Peyer's patch (tissue), 4 donors: ENCODE measurements around the gene CD81. TPM values are rescaled to one million over a fixed set of nuclear protein-coding genes. Genes with fewer than 3 reads are reported as not detected.

Experiments
- DNase-seq, 3 donors: peaks; one replicate each; pipeline ENCODE4 v3.0.0-alpha.2; 2017 to 2019
- H3K27ac ChIP-seq, 4 donors: fragments of 200-600 bp; sonication (generic); one replicate each; pipeline ENCODE4 v1.5.1; 2016 to 2019
- H3K27me3 ChIP-seq, 2 donors: fragments of 200-600 bp; sonication (generic); one replicate each; pipeline ENCODE4 v1.5.1; 2019
- H3K36me3 ChIP-seq, 3 donors: fragments of 200-600 bp; sonication (generic); one replicate each; pipeline ENCODE4 v1.5.1; 2016 to 2019
- H3K4me1 ChIP-seq, 4 donors: fragments of 200-600 bp; sonication (generic); one replicate each; pipeline ENCODE4 v1.5.1; 2016 to 2019
- H3K4me3 ChIP-seq, 4 donors: fragments of 200-600 bp; sonication (generic); 1 replicate in 3 of 4; 2 replicates in 1 of 4; pipeline ENCODE4 v1.5.1; 2016 to 2019; ENCODE audit warnings: mild to moderate bottlenecking in 1 of 4
- H3K9me3 ChIP-seq, 4 donors: fragments of 200-600 bp; sonication (generic); one replicate each; pipeline ENCODE4 v1.5.1; 2016 to 2019; ENCODE audit warnings: mild to moderate bottlenecking in 1 of 4
- POLR2A ChIP-seq, 2 donors: fragments of 450-650 bp; IDR thresholded peaks; one replicate each; pipeline ENCODE4 v1.5.1; 2017; ENCODE audit warnings: antibody characterized with exemption in 2 of 2, mild to moderate bottlenecking in 2 of 2, moderate library complexity in 2 of 2
- total RNA-seq, 4 donors: library from RNA; depleted of rRNA; stranded (reverse); fragments of >200 nt; gene quantifications; one replicate each; pipeline ENCODE4 v1.1.0, GENCODE V29; 2016
- TF ChIP-seq, protein P1 (sequence below), 6 experiments: fragments of 450-650 bp in 4 of 6; fragments of 200-600 bp in 2 of 6; sonication (generic) in 1 of 6; IDR thresholded peaks; one replicate each; pipeline ENCODE4 v1.5.1; 2017 to 2019; ENCODE audit warnings: antibody characterized with exemption in 6 of 6, mild to moderate bottlenecking in 3 of 6, moderate library complexity in 1 of 6

CD81 gene
- total RNA-seq, 4 donors from 2014 or later = 49.2 to 124 (median 100) TPM

DNA sequence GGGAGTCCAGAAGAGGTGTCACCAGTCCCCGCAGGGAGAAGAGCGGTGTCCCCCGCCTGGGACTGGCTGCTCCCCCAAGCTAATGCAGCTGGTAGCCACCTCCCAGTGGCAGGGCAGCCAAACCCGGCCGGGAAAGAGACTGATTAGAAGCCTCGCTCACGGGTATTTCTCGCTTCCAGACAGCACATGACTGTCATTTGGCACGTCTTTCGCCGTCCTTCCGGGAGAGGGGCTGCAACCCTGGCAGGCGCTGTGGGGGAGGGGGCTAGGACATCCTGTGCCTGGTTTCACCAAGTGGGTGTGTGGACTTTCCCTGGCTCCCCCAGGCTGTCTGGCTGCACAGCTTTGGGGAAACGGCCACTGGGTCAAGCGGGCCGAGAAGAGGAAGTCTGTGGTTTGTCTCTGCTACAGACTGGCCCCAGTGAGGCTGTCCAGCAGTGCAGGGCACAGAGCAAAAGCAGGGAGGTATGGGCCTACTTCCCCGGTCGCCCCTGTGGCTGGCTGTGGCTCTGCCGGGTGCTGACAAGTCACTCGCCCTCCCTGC lies 3.8 kb downstream of the CD81 start:
- Histone ChIP-seq H3K27ac (peak overlapping the region; percentile 87 to 97 (median 94)), H3K9me3 (no peaks in the 10 kb centered on the region), H3K27me3 (no peaks in the 10 kb centered on the region), H3K4me1 (peaks cover 0 to 78% (median 60%) of the 10 kb centered on the region in 4 donors), H3K4me3 (peak overlapping the region in 3 of 4 donors; percentile 20 to 31 (median 22)), H3K36me3 (no peaks in the 10 kb centered on the region)
- TF ChIP-seq POLR2A (IDR thresholded peaks at IDR 0.05) = no peak
- TF ChIP-seq, protein P1, sequence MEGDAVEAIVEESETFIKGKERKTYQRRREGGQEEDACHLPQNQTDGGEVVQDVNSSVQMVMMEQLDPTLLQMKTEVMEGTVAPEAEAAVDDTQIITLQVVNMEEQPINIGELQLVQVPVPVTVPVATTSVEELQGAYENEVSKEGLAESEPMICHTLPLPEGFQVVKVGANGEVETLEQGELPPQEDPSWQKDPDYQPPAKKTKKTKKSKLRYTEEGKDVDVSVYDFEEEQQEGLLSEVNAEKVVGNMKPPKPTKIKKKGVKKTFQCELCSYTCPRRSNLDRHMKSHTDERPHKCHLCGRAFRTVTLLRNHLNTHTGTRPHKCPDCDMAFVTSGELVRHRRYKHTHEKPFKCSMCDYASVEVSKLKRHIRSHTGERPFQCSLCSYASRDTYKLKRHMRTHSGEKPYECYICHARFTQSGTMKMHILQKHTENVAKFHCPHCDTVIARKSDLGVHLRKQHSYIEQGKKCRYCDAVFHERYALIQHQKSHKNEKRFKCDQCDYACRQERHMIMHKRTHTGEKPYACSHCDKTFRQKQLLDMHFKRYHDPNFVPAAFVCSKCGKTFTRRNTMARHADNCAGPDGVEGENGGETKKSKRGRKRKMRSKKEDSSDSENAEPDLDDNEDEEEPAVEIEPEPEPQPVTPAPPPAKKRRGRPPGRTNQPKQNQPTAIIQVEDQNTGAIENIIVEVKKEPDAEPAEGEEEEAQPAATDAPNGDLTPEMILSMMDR (IDR thresholded peaks at IDR 0.05) = no peak
- peak in 2 of 3 donors; percentile 64 to 82 for DNase-seq

DNA sequence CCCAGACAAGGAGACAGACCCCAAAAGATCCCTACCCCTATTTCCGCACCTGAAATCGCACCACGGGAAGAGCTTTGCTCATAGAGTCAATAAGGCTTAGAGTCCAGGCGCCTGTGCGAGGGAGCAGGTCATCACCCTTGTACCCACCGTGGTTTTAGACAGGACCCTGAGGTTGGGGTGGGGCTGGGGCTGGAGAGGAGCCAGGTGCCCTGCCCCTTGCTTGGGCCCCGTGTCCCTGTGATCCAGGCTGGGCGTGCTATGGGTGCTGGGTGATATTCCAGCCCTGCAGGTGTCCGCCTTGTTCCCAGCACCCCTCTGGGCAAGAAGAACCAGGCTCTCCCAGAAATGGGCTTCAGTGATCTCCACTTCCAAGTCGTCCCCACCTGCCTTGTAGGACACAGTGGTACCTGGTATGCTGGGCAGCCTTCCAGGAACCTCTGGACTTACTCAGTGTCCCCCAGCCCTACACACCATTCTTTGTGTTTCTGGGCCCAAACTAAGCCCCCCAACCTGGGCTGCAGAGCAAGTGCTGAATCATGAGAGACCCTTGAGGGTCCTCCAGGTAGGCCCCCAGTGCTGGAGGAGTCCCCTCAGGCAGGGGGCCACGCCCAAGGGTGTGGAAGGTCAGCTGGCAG lies 4.5 kb downstream of the CD81 start:
- peak overlapping the region; percentile 87 to 97 (median 94) for H3K27ac ChIP-seq
- peaks cover 0 to 83% (median 66%) of the 10 kb centered on the region in 4 donors for H3K4me1 ChIP-seq
- no peaks in the 10 kb centered on the region for H3K27me3 ChIP-seq
- H3K9me3 ChIP-seq = no peaks in the 10 kb centered on the region
- H3K4me3 ChIP-seq = no peak overlapping the region
- TF ChIP-seq, protein P1 (IDR thresholded peaks at IDR 0.05) = no peak
- TF ChIP-seq POLR2A (IDR thresholded peaks at IDR 0.05) = no peak
- no peaks in the 10 kb centered on the region for H3K36me3 ChIP-seq
- DNase-seq = peak in 1 of 3 donors; percentile 47

DNA sequence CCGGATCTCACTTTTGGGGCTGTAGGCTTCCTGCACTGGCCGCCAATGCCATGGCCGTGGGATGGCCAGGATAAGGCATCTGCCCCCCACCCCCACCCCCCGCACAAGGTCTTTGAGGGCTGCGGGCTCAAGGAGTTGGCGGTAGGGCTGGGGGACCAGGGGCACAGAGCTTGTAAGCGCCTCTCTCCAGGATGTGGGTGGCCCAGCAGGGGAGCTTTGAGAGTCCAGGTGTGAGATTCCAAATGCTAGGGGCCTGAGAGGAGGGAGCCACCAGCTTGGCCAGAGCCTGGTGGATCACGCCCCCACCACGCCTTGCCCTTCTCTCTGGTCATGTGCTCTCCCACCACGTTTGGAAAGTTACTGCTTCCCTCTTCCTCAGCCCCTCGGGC lies 5.0 kb downstream of the CD81 start:
- H3K36me3 ChIP-seq = no peaks in the 10 kb centered on the region
- H3K27me3 ChIP-seq = no peaks in the 10 kb centered on the region
- peak in 2 of 3 donors; percentile 38 to 44 for DNase-seq
- peak overlapping the region; percentile 87 to 97 (median 94) for H3K27ac ChIP-seq
- TF ChIP-seq, protein P1 (IDR thresholded peaks at IDR 0.05) = no peak
- TF ChIP-seq POLR2A (IDR thresholded peaks at IDR 0.05) = no peak
- H3K4me3 ChIP-seq = no peak overlapping the region
- H3K4me1 ChIP-seq = peaks cover 0 to 84% (median 68%) of the 10 kb centered on the region in 4 donors
- H3K9me3 ChIP-seq = no peaks in the 10 kb centered on the region

DNA sequence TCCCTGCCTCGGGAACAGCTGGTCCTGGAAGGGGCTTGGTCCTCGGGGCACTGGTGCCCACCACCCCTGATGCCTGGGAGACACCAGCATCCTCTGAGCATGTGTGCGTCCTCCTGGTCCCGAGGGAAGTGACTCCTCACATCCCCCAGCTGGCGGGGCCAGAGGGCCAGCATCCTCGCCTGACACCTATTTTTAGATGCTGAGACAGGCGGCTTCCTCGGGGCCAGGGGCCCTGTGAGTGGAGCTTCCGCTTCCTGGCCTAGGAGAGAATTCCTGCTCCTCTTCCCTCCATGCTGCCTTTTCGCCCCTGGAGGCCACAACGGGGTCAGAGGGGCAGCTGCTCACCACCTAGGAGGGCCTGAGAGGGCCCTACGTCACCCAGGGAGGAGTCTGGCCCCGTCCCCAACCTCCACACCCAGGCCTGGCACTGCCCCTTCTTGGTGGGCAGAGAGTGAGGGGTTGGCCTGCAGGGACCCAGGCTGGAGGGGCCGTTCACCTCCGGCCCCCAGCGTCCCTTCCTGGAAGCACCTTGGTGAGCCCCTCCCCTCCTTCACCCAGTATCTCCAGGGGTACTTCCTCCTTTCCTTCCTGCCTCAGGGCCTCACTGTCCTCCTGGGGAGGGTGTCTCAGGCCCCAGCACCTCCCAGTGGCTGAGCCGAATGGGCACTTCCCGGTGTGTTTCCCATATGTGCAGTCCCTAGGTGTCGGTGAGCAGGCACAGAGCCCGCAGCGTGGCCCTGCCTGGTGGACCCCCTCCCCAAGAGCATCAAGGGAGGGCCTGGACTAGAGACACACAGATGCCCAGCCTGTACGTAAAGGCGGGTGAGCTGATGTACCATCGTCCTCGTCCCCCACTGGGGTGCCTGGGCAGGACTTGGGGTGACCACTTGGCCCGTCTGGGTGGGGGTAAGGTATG lies 6.1 kb downstream of the CD81 start:
- peak overlapping the region; percentile 87 to 97 (median 94) for H3K27ac ChIP-seq
- H3K36me3 ChIP-seq = no peaks in the 10 kb centered on the region
- peak in 2 of 3 donors; percentile 48 to 63 for DNase-seq
- no peak overlapping the region for H3K4me3 ChIP-seq
- H3K9me3 ChIP-seq = no peaks in the 10 kb centered on the region
- peaks cover 0 to 95% (median 77%) of the 10 kb centered on the region in 4 donors for H3K4me1 ChIP-seq
- TF ChIP-seq POLR2A (IDR thresholded peaks at IDR 0.05) = no peak
- TF ChIP-seq, protein P1 (IDR thresholded peaks at IDR 0.05) = no peak
- no peaks in the 10 kb centered on the region for H3K27me3 ChIP-seq
